GM12878 (cell line): ENCODE results near the gene STARD13. TPM values are rescaled to one million over a fixed set of nuclear protein-coding genes. Genes with fewer than 3 reads are reported as not detected.

Experiments
- ATAC-seq: fragments of 200-7000 bp; cut with Tn5 transposase; 3 replicates; pipeline ENCODE4 v1.9.1; 2020; ENCODE audit warnings: mild to moderate bottlenecking, moderate library complexity
- BruUV-seq: library from RNA; stranded (reverse); fragments of 400-500 nt; replicated peaks from 2 replicates; lab custom pipeline; 2021; lab: Mats Ljungman, UMichigan
- CTCF ChIA-PET: fragments of 300-600 bp; sonication (Branson Sonifier 250); formaldehyde crosslinking; extraction: SDS; loops from one replicate; lab custom pipeline; 2021; ENCODE audit warnings: inconsistent platforms; lab: Yijun Ruan, JAX
- POLR2A ChIA-PET: fragments of 350-600 bp; formaldehyde crosslinking; extraction: SDS; loops from one replicate; lab custom pipeline; 2021; ENCODE audit warnings: inconsistent platforms; lab: Charles Lee
- RAD21 ChIA-PET: fragments of 300-600 bp; sonication (Branson Sonifier 250); formaldehyde crosslinking; loops from one replicate; lab custom pipeline; 2023; ENCODE audit warnings: antibody characterized with exemption; ENCODE audit not compliant: unreplicated experiment; lab: Charles Lee
- SMC1A ChIA-PET: fragments of 300-600 bp; sonication (Branson Sonifier 250); formaldehyde crosslinking; loops from one replicate; lab custom pipeline; 2023; ENCODE audit not compliant: unreplicated experiment, uncharacterized antibody; lab: Charles Lee
- DNase-seq: peaks from one replicate; pipeline ENCODE4 v3.0.0-alpha.2; 2011; ENCODE audit warnings: low read depth, low spot score
- FAIRE-seq: peaks from 3 replicates; lab custom pipeline; 2011; peaks lifted over from hg19 to GRCh38; lab: Jason Lieb, UNC
- H2AFZ ChIP-seq: 2 replicates; pipeline ENCODE4 v1.6.0; 2011; ENCODE audit warnings: low read depth, low read length, control low read depth; ENCODE audit not compliant: control insufficient read depth
- H3K27ac ChIP-seq: 2 replicates; pipeline ENCODE4 v1.5.1; 2011; ENCODE audit warnings: control low read depth; ENCODE audit not compliant: control insufficient read depth, insufficient read depth
- H3K27me3 ChIP-seq, 2 experiments: replicated peaks in 1 of 2; 2 replicates each; pipeline versions ENCODE4 v1.6.0 to v1.6.1; 2011; ENCODE audit warnings: low read length in 1 of 2; ENCODE audit not compliant: control insufficient read depth in 2 of 2, insufficient read depth in 2 of 2
- H3K36me3 ChIP-seq, 2 experiments: 2 replicates each; pipeline ENCODE4 v1.5.1; 2011; ENCODE audit warnings: low read length in 1 of 2; ENCODE audit not compliant: control insufficient read depth in 2 of 2, insufficient read depth in 2 of 2
- H3K4me1 ChIP-seq: 2 replicates; pipeline ENCODE4 v1.6.1; 2011; ENCODE audit warnings: mild to moderate bottlenecking, low read length, moderate library complexity, mixed read lengths; ENCODE audit not compliant: control insufficient read depth, insufficient read depth
- H3K4me2 ChIP-seq: 2 replicates; pipeline ENCODE4 v1.6.0; 2011; ENCODE audit warnings: control low read depth; ENCODE audit not compliant: control insufficient read depth, insufficient read depth
- H3K4me3 ChIP-seq: fragments of 200-600 bp; sonication (generic); 2 replicates; pipeline ENCODE4 v1.5.1; 2016
- H3K79me2 ChIP-seq: 2 replicates; pipeline ENCODE4 v1.6.0; 2011; ENCODE audit warnings: low read length; ENCODE audit not compliant: control insufficient read depth, insufficient read depth
- H3K9ac ChIP-seq: 2 replicates; pipeline ENCODE4 v1.8.0; 2011; ENCODE audit warnings: low read length, control low read depth, mixed read lengths; ENCODE audit not compliant: control insufficient read depth, insufficient read depth
- H3K9me3 ChIP-seq: replicated peaks from 3 replicates; pipeline ENCODE4 v1.5.1; 2011; ENCODE audit warnings: mild to moderate bottlenecking, low read length; ENCODE audit not compliant: control insufficient read depth, insufficient read depth
- H4K20me1 ChIP-seq: 2 replicates; pipeline ENCODE4 v1.6.0; 2011; ENCODE audit not compliant: control insufficient read depth, insufficient read depth
- BACH1 ChIP-seq: fragments of 450-650 bp; IDR thresholded peaks from 2 replicates; pipeline ENCODE4 v1.6.1; 2017; ENCODE audit warnings: mild to moderate bottlenecking, borderline replicate concordance
- CREM ChIP-seq: IDR thresholded peaks from 2 replicates; pipeline ENCODE4 v1.6.1; 2014; ENCODE audit warnings: antibody characterized with exemption, low read depth
- DPF2 ChIP-seq: fragments of 450-650 bp; IDR thresholded peaks from 2 replicates; pipeline ENCODE4 v1.6.1; 2017; ENCODE audit warnings: mild to moderate bottlenecking
- GATAD2B ChIP-seq: fragments of 450-650 bp; conservative IDR thresholded peaks from 2 replicates; pipeline ENCODE4 v1.6.1; 2017; ENCODE audit warnings: low read depth, mild to moderate bottlenecking, moderate library complexity
- MEF2B ChIP-seq: fragments of 450-650 bp; IDR thresholded peaks from 2 replicates; pipeline ENCODE4 v1.6.1; 2018; ENCODE audit warnings: mild to moderate bottlenecking, moderate library complexity; ENCODE audit not compliant: partially characterized antibody, poor library complexity, severe bottlenecking
- MYC ChIP-seq: IDR thresholded peaks from 2 replicates; pipeline ENCODE4 v1.6.1; 2011; ENCODE audit warnings: mild to moderate bottlenecking, low read length, moderate library complexity, inconsistent platforms; ENCODE audit not compliant: insufficient read depth, insufficient replicate concordance, insufficient read length, severe bottlenecking
- NFIC ChIP-seq: IDR thresholded peaks from 2 replicates; pipeline ENCODE4 v1.6.1; 2012; ENCODE audit warnings: low read depth, mild to moderate bottlenecking, inconsistent platforms, low read length, moderate library complexity
- POLR2AphosphoS2 ChIP-seq: IDR thresholded peaks from 2 replicates; pipeline ENCODE4 v1.6.1; 2011; ENCODE audit warnings: low read depth, mild to moderate bottlenecking, low read length, improper control_type of control experiment, moderate library complexity
- POLR2AphosphoS5 ChIP-seq: IDR thresholded peaks from 2 replicates; pipeline ENCODE4 v1.6.1; 2011; ENCODE audit warnings: mild to moderate bottlenecking, low read length, inconsistent platforms
- RB1 ChIP-seq: fragments of 450-650 bp; formaldehyde crosslinking; IDR thresholded peaks from 2 replicates; pipeline ENCODE4 v1.6.1; 2017; ENCODE audit warnings: mild to moderate bottlenecking, borderline replicate concordance
- RUNX3 ChIP-seq: IDR thresholded peaks from 2 replicates; pipeline ENCODE4 v1.6.1; 2012; ENCODE audit warnings: low read length, inconsistent platforms
- SP1 ChIP-seq: IDR thresholded peaks from one replicate; pipeline ENCODE4 v1.6.1; 2011; ENCODE audit warnings: low read depth, low read length
- SPI1 ChIP-seq: IDR thresholded peaks from 2 replicates; pipeline ENCODE4 v1.6.1; 2011; ENCODE audit warnings: low read depth, mild to moderate bottlenecking, low read length, moderate library complexity, borderline replicate concordance; ENCODE audit not compliant: insufficient read depth
- TAF1 ChIP-seq: IDR thresholded peaks from 2 replicates; pipeline ENCODE4 v1.6.1; 2011; ENCODE audit warnings: mild to moderate bottlenecking, low read depth, low read length, borderline replicate concordance
- ZNF687 ChIP-seq: fragments of 450-650 bp; IDR thresholded peaks from 2 replicates; pipeline ENCODE4 v1.6.1; 2017; ENCODE audit warnings: mild to moderate bottlenecking, moderate library complexity
- WGBS: methylation state at CpG from one replicate; pipeline ENCODE4 v1.1.6; 2016; ENCODE audit warnings: low lambda C conversion rate; ENCODE audit not compliant: insufficient replicate concordance, insufficient coverage; ENCODE audit errors: missing lambda C conversion rate; 5-methylcytosine and 5-hydroxymethylcytosine counted together
- in situ Hi-C: fragments of 300-500 bp; cut with MboI; formaldehyde crosslinking; loops from 9 replicates; pipeline ENCODE4 v1.14.3; 2018; ENCODE audit warnings: mixed read lengths
- intact Hi-C: fragments of 100-400 bp; cut with micrococcal nuclease; formaldehyde crosslinking; loops from one replicate; pipeline ENCODE4 v1.14.2; 2022; ENCODE audit not compliant: unreplicated experiment
- polyA plus RNA-seq, 11 experiments: library from polyadenylated mRNA; depleted of rRNA in 4 of 11; unstranded in 6 of 11; stranded (reverse) in 5 of 11; fragments of >200 nt; fragmentation: Nextera tagmentation in 4 of 11; fragmentation: Illumina TruSeq in 1 of 11; extraction: Ambion mirVana in 4 of 11; extraction: Trizol in 1 of 11; gene quantifications; 1 replicate in 1 of 11; 2 replicates in 10 of 11; pipeline versions ENCODE4 v1.2.1 to v1.2.3, GENCODE V29; 2011 to 2016; ENCODE audit warnings: inconsistent platforms in 2 of 11, missing spikeins in 2 of 11, low read depth in 1 of 11
- total RNA-seq, 4 experiments: library from RNA; depleted of rRNA in 3 of 4; stranded (reverse); fragments of >200 nt in 3 of 4; fragmentation: Illumina TruSeq in 1 of 4; extraction: Trizol in 1 of 4; gene quantifications; 2 replicates each; pipeline versions ENCODE4 v1.2.1 to v1.2.3, GENCODE V29; 2013 to 2021
- TF ChIP-seq, protein P1 (sequence below): fragments of 450-650 bp; IDR thresholded peaks from 2 replicates; pipeline ENCODE4 v1.6.1; 2016; ENCODE audit warnings: mild to moderate bottlenecking
- TF ChIP-seq, protein P2 (sequence below): IDR thresholded peaks from 2 replicates; pipeline ENCODE4 v1.6.1; 2012; ENCODE audit warnings: low read depth, low read length, improper control_type of control experiment

Gene STARD13
- total and polyA plus RNA-seq, 10 of the 15 experiments (the other 5 are each of a cell fraction or from before 2014, with no cell fraction given), result 4.0 to 41.6 (median 10.1) TPM

- TF ChIP-seq, protein P1, sequence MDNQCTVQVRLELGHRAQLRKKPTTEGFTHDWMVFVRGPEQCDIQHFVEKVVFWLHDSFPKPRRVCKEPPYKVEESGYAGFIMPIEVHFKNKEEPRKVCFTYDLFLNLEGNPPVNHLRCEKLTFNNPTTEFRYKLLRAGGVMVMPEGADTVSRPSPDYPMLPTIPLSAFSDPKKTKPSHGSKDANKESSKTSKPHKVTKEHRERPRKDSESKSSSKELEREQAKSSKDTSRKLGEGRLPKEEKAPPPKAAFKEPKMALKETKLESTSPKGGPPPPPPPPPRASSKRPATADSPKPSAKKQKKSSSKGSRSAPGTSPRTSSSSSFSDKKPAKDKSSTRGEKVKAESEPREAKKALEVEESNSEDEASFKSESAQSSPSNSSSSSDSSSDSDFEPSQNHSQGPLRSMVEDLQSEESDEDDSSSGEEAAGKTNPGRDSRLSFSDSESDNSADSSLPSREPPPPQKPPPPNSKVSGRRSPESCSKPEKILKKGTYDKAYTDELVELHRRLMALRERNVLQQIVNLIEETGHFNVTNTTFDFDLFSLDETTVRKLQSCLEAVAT, result no peak
- TF ChIP-seq MYC (no peak), SPI1 (peak; percentile 93), TAF1 (no peak), CREM (peak; percentile 17; the same call in 1 of the 2 replicates), NFIC (peak; percentile 35; the same call in 1 of the 2 replicates), DPF2 (peak; percentile 45; the same call in 1 of the 2 replicates), SP1 (no peak), MEF2B (peak; percentile 74), RUNX3 (peak; percentile 59), RB1 (no peak)
Observed at GRCh38 chr13:33105387-33106005, 180.1 kb downstream of the STARD13 start (continued).

GRCh38 chr13:33103457-33103856 lies 182.1 kb downstream of the STARD13 start:
- no peak overlapping the region for H3K27ac ChIP-seq
- SMC1A ChIA-PET, result no interaction called here
- ATAC-seq (no peak), FAIRE-seq (no peak), DNase-seq (no peak)
- in situ Hi-C loops, result no loop called here
- H4K20me1 ChIP-seq, result no peaks in the 10 kb centered on the region
- CTCF ChIA-PET, result interaction anchor here (0.8 kb wide), 1 partner anchor 46 kb away, joined by 4 read pairs; no protein-coding TSS in a partner anchor
- H3K36me3 ChIP-seq, result peaks cover 0 to 14% of the 10 kb centered on the region in 2 experiments; a peak in 3 of 4 replicates
- no peak overlapping the region for H3K4me2 ChIP-seq
- RAD21 ChIA-PET, result no interaction called here
- peaks cover under 1% of the 10 kb centered on the region; the same call in 1 of the 2 replicates for H3K79me2 ChIP-seq
- no peak overlapping the region for H3K4me3 ChIP-seq
- intact Hi-C loops, result loop anchor here (10.0 kb wide), 1 partner anchor 269 kb away; no protein-coding TSS in a partner anchor
- no peak overlapping the region for H2AFZ ChIP-seq
- H3K27me3 ChIP-seq, result no peaks in the 10 kb centered on the region
- no peak overlapping the region for H3K9ac ChIP-seq
- POLR2A ChIA-PET, result interaction anchor here (0.6 to 2.2 kb wide), 2 partner anchors 43 to 576 kb away, joined by 3 to 5 read pairs; no protein-coding TSS in a partner anchor
- WGBS, result 97% methylated on average over 4 of the region's 4 CpGs
- TSS peak; percentile 13 for BruUV-seq
- H3K9me3 ChIP-seq, result peaks cover under 1% of the 10 kb centered on the region; the same call in 2 of the 3 replicates
- peaks cover 29% of the 10 kb centered on the region for H3K4me1 ChIP-seq
- TF ChIP-seq BACH1, result no peak
- TF ChIP-seq ZNF687, result no peak
- no peak for TF ChIP-seq GATAD2B
- TF ChIP-seq, protein P2, sequence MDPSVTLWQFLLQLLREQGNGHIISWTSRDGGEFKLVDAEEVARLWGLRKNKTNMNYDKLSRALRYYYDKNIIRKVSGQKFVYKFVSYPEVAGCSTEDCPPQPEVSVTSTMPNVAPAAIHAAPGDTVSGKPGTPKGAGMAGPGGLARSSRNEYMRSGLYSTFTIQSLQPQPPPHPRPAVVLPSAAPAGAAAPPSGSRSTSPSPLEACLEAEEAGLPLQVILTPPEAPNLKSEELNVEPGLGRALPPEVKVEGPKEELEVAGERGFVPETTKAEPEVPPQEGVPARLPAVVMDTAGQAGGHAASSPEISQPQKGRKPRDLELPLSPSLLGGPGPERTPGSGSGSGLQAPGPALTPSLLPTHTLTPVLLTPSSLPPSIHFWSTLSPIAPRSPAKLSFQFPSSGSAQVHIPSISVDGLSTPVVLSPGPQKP, result no peak
- no peak for TF ChIP-seq POLR2AphosphoS5
- TF ChIP-seq POLR2AphosphoS2, result no peak
